ENCODE results near the gene SYDE2.
"Not testable (repeated sequence)": the region's sequence is repeated elsewhere in the genome, so short reads cannot be mapped to it uniquely, and the experiment has no call there.

SYDE2 gene
- 16.3 reads per million, percentile 42 among the genes with 10 or more reads in this experiment for total RNA-seq

DNA sequence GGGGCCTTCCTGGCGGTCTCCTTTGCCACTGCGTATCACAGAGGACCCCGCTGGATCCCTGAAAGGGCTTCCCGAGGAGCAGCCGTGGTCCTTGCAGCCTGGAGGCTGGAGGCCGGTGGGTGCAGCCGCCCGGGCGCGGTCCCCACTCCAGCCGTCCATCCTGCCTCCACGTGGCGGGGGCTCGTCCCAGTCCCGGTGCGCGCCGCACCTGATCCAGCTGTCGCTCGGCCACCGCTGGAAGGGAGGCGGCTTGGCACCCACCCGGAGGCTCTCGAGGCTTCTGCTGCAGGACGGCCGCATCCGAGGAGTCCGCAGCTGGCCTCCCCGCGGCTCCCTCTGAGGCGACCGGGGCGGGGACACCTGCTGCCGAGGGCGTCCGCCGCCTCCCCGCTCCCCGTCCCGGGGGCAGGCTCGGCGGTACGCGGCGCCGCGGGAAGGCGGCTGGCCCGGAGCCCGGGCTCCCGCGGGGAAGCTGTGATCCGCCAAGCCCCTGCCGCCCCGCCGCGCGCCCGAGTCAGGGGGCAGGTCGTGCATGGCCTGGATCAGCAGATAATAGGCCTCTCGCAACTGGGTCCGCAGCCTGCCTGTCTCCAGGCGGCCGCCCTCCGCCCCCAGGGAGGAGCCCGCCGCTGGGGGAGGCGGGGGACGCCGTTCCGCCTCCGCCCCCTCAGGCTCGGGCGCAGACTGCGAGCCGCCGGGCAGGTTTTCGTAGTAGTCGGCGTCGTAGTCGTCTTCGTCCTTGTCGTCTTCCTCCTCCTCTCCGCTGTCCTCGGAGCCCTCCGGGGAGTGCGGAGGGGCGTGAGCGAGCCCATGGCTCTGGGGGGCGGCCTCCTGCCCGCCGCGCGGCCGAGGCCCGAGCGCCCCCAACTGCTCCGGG is at the start of gene SYDE2:
Gene SYDE2 (minus strand): TSS at position 554 of the 877 bp plus-strand sequence. CDS start 20 bp downstream, at position 534.
- peak; percentile 71 for DNase-seq

- DNase-seq, result not testable (repeated sequence)
Observed at GRCh38 chr1:85249042-85249441, 48.2 kb upstream of the SYDE2 start.

DNA sequence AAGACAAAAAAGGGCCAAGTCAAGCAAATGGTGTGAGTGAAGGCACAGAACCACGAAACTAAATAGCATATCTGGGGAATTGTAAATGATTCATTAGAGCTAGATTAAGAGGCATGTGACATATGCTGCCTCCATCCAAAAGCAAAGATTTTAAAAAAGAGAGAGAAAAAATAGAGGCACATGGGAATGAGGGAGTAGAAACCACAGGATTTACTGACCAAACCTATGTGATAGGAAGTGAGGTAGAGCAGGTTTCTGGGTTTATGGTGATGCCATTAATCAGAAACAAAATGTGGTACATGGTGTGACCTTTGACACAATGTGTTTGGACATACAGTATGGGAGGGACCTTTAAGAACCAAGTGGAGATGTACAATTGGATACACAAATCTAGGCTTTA is 45.1 kb upstream of the SYDE2 start:
- DNase-seq, result no peak

GRCh38 chr1:85245456-85245855 is 44.6 kb upstream of the SYDE2 start:
- DNase-seq, result no peak

GRCh38 chr1:85244271-85245061 is 43.6 kb upstream of the SYDE2 start:
- no peak for DNase-seq

GRCh38 chr1:85243372-85243771 is 42.6 kb upstream of the SYDE2 start:
- no peak for DNase-seq

- DNase-seq, result no peak
Observed at GRCh38 chr1:85240643-85241042, 39.8 kb upstream of the SYDE2 start.

DNA sequence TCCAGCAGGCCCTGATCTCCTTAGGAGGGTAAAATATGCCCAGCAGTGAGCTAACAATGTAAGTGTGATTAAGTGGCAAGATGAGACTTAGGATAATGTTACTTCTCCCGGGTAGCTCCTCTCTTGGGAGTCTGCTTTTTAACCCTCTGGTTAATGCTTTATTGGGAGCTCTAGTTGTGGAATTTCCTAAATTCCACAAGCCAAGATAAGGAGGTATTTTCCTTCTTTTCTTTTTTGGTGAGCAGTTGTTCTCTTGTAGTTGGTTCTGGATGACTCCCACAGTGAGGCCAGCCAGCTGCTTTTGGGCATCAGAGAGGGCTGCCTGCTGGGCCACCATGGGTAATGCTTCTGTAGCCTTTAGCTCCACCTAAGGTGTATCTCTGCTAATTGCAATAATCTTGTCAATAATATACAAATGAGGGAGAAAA is 39.4 kb upstream of the SYDE2 start:
- no peak for DNase-seq

GRCh38 chr1:85237613-85238012 is 36.8 kb upstream of the SYDE2 start:
- DNase-seq, result no peak

- DNase-seq, result no peak
Observed at GRCh38 chr1:85230305-85230977, 29.6 kb upstream of the SYDE2 start.

- DNase-seq, result no peak
Observed at GRCh38 chr1:85229574-85230097, 28.8 kb upstream of the SYDE2 start.

GRCh38 chr1:85228972-85229371 is 28.2 kb upstream of the SYDE2 start:
- no peak for DNase-seq

DNA sequence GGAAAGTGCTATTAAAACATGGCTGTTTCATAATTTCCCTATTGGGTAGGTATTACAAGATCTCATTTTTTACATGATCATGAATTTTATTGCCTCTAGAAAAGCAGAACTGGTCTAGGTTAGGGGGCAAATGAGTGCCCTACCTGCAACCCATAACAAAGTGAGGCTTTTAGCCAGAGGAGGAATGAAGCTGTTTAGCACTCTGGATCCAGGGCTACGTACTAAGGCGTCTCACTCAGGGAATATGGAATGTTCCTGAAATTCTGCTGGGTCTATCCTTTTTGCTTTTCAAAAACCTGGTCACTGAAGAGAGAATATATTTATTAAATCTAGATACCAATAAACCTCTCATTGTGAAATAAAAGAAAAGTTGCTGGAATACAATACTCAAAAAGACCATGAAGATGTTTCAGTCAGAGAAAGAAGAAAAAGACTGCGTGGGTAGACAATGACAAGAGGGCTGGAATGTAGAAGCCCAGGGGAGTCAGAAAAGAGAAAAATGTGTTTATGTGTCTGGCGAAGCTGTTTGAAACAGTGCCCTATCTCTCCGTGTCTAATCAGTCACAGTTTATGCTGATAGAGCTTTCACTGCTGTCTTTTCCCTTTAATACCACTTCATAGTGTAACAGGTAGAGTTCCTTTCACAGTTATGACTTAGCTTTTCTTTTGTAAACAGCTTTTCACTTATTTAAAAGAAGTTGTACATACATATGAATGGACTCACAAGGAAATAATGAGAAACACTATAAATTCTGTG is 25.0 kb upstream of the SYDE2 start:
- no peak for DNase-seq

GRCh38 chr1:85224734-85225623 is 24.2 kb upstream of the SYDE2 start:
- no peak for DNase-seq

- DNase-seq, result no peak
Observed at GRCh38 chr1:85224295-85224694, 23.5 kb upstream of the SYDE2 start.

DNA sequence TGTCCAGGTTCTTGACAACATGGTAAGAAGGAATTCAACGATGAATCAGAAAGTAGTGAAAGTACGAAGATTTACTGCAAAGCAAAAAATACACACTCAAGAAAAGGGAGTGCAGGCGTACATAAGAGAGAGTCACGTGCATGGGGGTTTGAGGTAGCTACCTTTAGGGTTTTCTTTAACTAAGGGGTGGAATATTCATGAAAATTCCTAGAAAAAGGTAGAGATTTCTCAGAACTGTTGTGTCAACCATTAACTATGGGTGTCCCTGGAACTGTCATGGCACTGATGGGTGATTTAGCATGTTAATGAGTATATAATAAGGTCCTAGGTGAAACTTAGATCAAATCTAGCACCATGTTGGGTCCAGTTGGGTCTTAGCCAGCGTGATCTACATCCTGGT is 22.5 kb upstream of the SYDE2 start:
- no peak for DNase-seq

- no peak for DNase-seq
Observed at GRCh38 chr1:85220756-85221201, 20.0 kb upstream of the SYDE2 start.

DNA sequence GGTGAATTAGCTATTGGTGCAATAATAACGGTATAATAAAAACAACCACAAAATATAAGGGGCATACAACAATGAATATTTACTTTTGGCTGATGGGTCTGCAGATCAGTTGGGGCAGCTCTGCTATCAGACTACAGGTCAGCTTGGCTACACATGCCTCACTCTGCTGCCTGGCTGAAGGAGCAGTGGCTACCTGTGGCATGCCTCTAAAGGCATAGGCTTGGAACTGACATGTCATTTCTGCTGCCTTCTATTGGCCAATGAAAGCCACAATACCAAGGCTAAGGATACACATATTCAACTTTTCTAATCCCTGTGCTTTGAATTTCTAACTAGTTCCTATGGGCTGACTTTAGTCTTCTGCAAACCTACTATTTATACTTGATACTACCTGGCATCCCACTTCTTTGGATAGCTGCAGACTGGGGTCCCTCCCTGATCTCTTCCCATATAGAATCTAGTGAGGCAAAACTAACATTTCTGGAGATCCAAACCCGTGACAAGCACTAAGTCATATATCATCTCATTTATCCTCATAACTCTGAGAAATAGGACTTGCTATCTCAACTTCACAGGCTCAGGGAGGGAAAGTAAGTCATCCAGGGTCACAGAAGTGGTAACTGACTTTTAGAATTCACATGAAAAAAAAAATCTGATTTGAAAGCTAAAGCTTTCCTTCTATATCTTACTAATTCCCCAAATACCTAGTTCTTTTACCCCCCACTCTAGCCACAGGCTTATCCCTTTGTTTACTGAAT is 19.2 kb upstream of the SYDE2 start:
- no peak for DNase-seq

GRCh38 chr1:85216697-85217096 is 15.9 kb upstream of the SYDE2 start:
- no peak for DNase-seq

DNA sequence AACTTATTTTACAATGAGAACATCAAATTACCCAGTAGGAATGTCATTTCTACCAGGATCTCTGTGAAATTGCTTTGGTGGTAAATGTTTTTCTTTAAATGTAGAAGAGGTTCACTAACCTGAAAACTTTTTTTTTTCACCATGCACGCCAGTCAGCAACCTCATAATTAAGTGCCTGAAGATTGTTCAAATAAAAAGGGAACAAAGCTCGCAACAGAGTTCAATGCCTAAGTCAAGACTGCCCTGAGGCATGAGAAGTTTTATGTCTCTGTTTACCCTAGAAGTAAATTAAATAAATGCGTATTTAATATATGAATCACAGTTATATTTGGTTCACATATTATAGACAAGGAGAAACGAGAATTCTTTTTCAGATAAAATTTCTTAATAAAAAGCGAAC is 13.8 kb upstream of the SYDE2 start:
- no peak for DNase-seq
